Stomach (tissue), 4 donors: ENCODE results near the gene DMXL2.
"Not testable (repeated sequence)": the region's sequence is repeated elsewhere in the genome, so short reads cannot be mapped to it uniquely, and the experiment has no call there.

ENCODE experiments used
- CTCF ChIP-seq, 7 experiments: fragments of 450-650 bp in 4 of 7; fragments of 200-600 bp in 3 of 7; sonication (generic) in 3 of 7; IDR thresholded peaks; one replicate each; pipeline ENCODE4 v1.5.1; 2016 to 2019; ENCODE audit warnings: antibody characterized with exemption in 7 of 7, control low read depth in 2 of 7, mild to moderate bottlenecking in 1 of 7
- EP300 ChIP-seq: sonication (generic); formaldehyde crosslinking; IDR thresholded peaks from one replicate; pipeline ENCODE4 v1.6.1; 2017; ENCODE audit warnings: antibody characterized with exemption
- POLR2A ChIP-seq, 4 donors: fragments of 450-650 bp; IDR thresholded peaks; one replicate each; pipeline ENCODE4 v1.6.1; 2016; ENCODE audit warnings: antibody characterized with exemption in 4 of 4, control low read depth in 2 of 4, mild to moderate bottlenecking in 1 of 4, moderate library complexity in 1 of 4

- not testable (repeated sequence) for TF ChIP-seq EP300; CTCF (IDR thresholded peaks at IDR 0.05); POLR2A (IDR thresholded peaks at IDR 0.05)
Observed at GRCh38 chr15:51423040-51423439, 199.5 kb downstream of the DMXL2 start.
